H9 (cell line): ENCODE data around the gene SRSF2. TPM values are rescaled to one million over a fixed set of nuclear protein-coding genes. Genes with fewer than 3 reads are reported as not detected.

Experiments used
- DNase-seq: peaks from one replicate; pipeline ENCODE4 v3.0.0-alpha.2; 2017
- H2AFZ ChIP-seq: one replicate; pipeline ENCODE4 v1.6.1; 2013; ENCODE audit warnings: mild to moderate bottlenecking, low read length, control low read depth, moderate library complexity
- H2AK5ac ChIP-seq: 2 replicates; pipeline ENCODE4 v1.6.1; 2013; ENCODE audit warnings: low read length, control low read depth, mixed read lengths; ENCODE audit not compliant: insufficient read length
- H2BK120ac ChIP-seq: one replicate; pipeline ENCODE4 v1.6.1; 2013; ENCODE audit warnings: low read depth, mild to moderate bottlenecking, low read length, control low read depth, inconsistent platforms; ENCODE audit not compliant: poor library complexity, severe bottlenecking
- H2BK12ac ChIP-seq: 2 replicates; pipeline ENCODE4 v1.6.1; 2013; ENCODE audit warnings: low read length, control low read depth, mixed read lengths, low read depth; ENCODE audit not compliant: insufficient read length
- H2BK15ac ChIP-seq: 2 replicates; pipeline ENCODE4 v1.6.1; 2013; ENCODE audit warnings: low read depth, low read length, control low read depth
- H2BK20ac ChIP-seq: one replicate; pipeline ENCODE4 v1.6.1; 2013; ENCODE audit warnings: low read depth, mild to moderate bottlenecking, low read length, control low read depth, inconsistent platforms; ENCODE audit not compliant: poor library complexity, severe bottlenecking
- H2BK5ac ChIP-seq: 2 replicates; pipeline ENCODE4 v1.6.1; 2013; ENCODE audit warnings: low read length, control low read depth, mixed read lengths; ENCODE audit not compliant: insufficient read length
- H3K14ac ChIP-seq: 2 replicates; pipeline ENCODE4 v1.6.1; 2013; ENCODE audit warnings: low read length, control low read depth; ENCODE audit not compliant: insufficient read depth
- H3K18ac ChIP-seq: 2 replicates; pipeline ENCODE4 v1.6.1; 2013; ENCODE audit warnings: low read depth, mild to moderate bottlenecking, mixed read lengths, low read length, control low read depth; ENCODE audit not compliant: insufficient read length
- H3K23ac ChIP-seq: 2 replicates; pipeline ENCODE4 v1.6.1; 2013; ENCODE audit warnings: low read length, control low read depth, mixed read lengths, low read depth; ENCODE audit not compliant: insufficient read length
- H3K23me2 ChIP-seq: 2 replicates; pipeline ENCODE4 v1.6.1; 2013; ENCODE audit warnings: low read depth, mild to moderate bottlenecking, mixed read lengths, low read length, control low read depth; ENCODE audit not compliant: insufficient read length, poor library complexity, severe bottlenecking
- H3K27ac ChIP-seq: 2 replicates; pipeline ENCODE4 v1.5.1; 2013; ENCODE audit warnings: low read length, control low read depth, mixed read lengths, low read depth; ENCODE audit not compliant: insufficient read length
- H3K27me3 ChIP-seq: 2 replicates; pipeline ENCODE4 v1.6.1; 2013; ENCODE audit warnings: low read length, control low read depth, inconsistent platforms; ENCODE audit not compliant: insufficient read depth
- H3K4ac ChIP-seq: 2 replicates; pipeline ENCODE4 v1.6.1; 2013; ENCODE audit warnings: low read depth, mild to moderate bottlenecking, control low read depth, inconsistent platforms, low read length, moderate library complexity
- H3K4me1 ChIP-seq: 2 replicates; pipeline ENCODE4 v1.6.1; 2013; ENCODE audit warnings: low read length, control low read depth, inconsistent platforms; ENCODE audit not compliant: insufficient read depth
- H3K4me2 ChIP-seq: 2 replicates; pipeline ENCODE4 v1.6.1; 2013; ENCODE audit warnings: low read length, control low read depth, mixed read lengths; ENCODE audit not compliant: insufficient read length, insufficient read depth
- H3K56ac ChIP-seq: 2 replicates; pipeline ENCODE4 v1.6.1; 2013; ENCODE audit warnings: low read depth, mild to moderate bottlenecking, mixed read lengths, low read length, control low read depth; ENCODE audit not compliant: insufficient read length
- H3K79me1 ChIP-seq: 2 replicates; pipeline ENCODE4 v1.6.1; 2013; ENCODE audit warnings: low read depth, mild to moderate bottlenecking, moderate library complexity, low read length, control low read depth, inconsistent platforms; ENCODE audit not compliant: insufficient read depth, poor library complexity, severe bottlenecking
- H3K79me2 ChIP-seq: 2 replicates; pipeline ENCODE4 v1.6.1; 2013; ENCODE audit warnings: low read length, control low read depth, inconsistent platforms; ENCODE audit not compliant: insufficient read depth
- H3K9ac ChIP-seq: 2 replicates; pipeline ENCODE4 v1.6.1; 2013; ENCODE audit warnings: low read length, control low read depth, mixed read lengths; ENCODE audit not compliant: insufficient read length; ENCODE audit errors: extremely low read depth
- H3K9me3 ChIP-seq: one replicate; pipeline ENCODE4 v1.6.1; 2013; ENCODE audit warnings: low read depth, low read length, inconsistent platforms; ENCODE audit not compliant: control insufficient read depth
- H3T11ph ChIP-seq: one replicate; pipeline ENCODE4 v1.6.1; 2013; ENCODE audit warnings: mild to moderate bottlenecking, low read length, control low read depth, inconsistent platforms
- H4K20me1 ChIP-seq: one replicate; pipeline ENCODE4 v1.6.1; 2013; ENCODE audit not compliant: control insufficient read depth, insufficient read length, insufficient read depth
- H4K5ac ChIP-seq: 2 replicates; pipeline ENCODE4 v1.6.1; 2013; ENCODE audit warnings: low read depth, mild to moderate bottlenecking, mixed read lengths, low read length, control low read depth; ENCODE audit not compliant: insufficient read length
- H4K8ac ChIP-seq: replicated peaks from 2 replicates; pipeline ENCODE4 v1.6.1; 2013; ENCODE audit warnings: low read length, control low read depth, mixed read lengths, low read depth; ENCODE audit not compliant: insufficient read length
- H4K91ac ChIP-seq: 2 replicates; pipeline ENCODE4 v1.6.1; 2013; ENCODE audit warnings: low read depth, mild to moderate bottlenecking, moderate library complexity, mixed read lengths, low read length, control low read depth; ENCODE audit not compliant: insufficient read length
- H3K27ac Mint-ChIP-seq, 3 experiments: 2 replicates in 2 of 3; 3 replicates in 1 of 3; pipeline ENCODE4 v1.8.0; 2020 to 2021; ENCODE audit warnings: mixed read lengths in 3 of 3, mild to moderate bottlenecking in 1 of 3, moderate library complexity in 1 of 3
- H3K27me3 Mint-ChIP-seq: 2 replicates; pipeline ENCODE4 v1.8.0; 2021; ENCODE audit warnings: low read depth, mild to moderate bottlenecking, moderate library complexity, mixed read lengths
- H3K36me3 Mint-ChIP-seq, 3 experiments: 2 replicates in 2 of 3; 3 replicates in 1 of 3; pipeline ENCODE4 v1.8.0; 2020 to 2021; ENCODE audit warnings: low read depth in 3 of 3, mixed read lengths in 3 of 3; ENCODE audit not compliant: insufficient read depth in 1 of 3
- H3K4me1 Mint-ChIP-seq, 2 experiments: 2 replicates each; pipeline ENCODE4 v1.8.0; 2020; ENCODE audit warnings: mixed read lengths in 2 of 2
- H3K4me3 Mint-ChIP-seq, 2 experiments: 2 replicates in 1 of 2; 3 replicates in 1 of 2; pipeline ENCODE4 v1.8.0; 2020 to 2021; ENCODE audit warnings: mild to moderate bottlenecking in 2 of 2, mixed read lengths in 2 of 2, moderate library complexity in 1 of 2
- H3K9me3 Mint-ChIP-seq, 2 experiments: 2 replicates in 1 of 2; 3 replicates in 1 of 2; pipeline ENCODE4 v1.8.0; 2020; ENCODE audit warnings: mild to moderate bottlenecking in 2 of 2, mixed read lengths in 2 of 2, moderate library complexity in 1 of 2
- WGBS: extraction: QIAGEN DNeasy Blood & Tissue Kit; methylation state at CpG from one replicate; pipeline ENCODE4 v1.1.7; 2013; ENCODE audit warnings: missing lambda C conversion rate, low lambda C conversion rate, mixed read lengths; ENCODE audit not compliant: insufficient read length; ENCODE audit errors: extremely low coverage; 5-methylcytosine and 5-hydroxymethylcytosine counted together
- total RNA-seq: library from RNA; stranded (reverse); gene quantifications from 2 replicates; pipeline ENCODE4 v1.2.1, GENCODE V29; 2021
- TF ChIP-seq, protein P1 (sequence below): fragments of 200-600 bp; sonication (generic); conservative IDR thresholded peaks from 3 replicates; pipeline ENCODE4 v1.8.0; 2021; ENCODE audit warnings: antibody characterized with exemption, mild to moderate bottlenecking

The SRSF2 gene
- total RNA-seq, 1 experiment from 2014 or later: 578 TPM

- Histone ChIP-seq H3K79me1 (no peaks in the 10 kb centered on the region), H4K20me1 (no peaks in the 10 kb centered on the region), H4K8ac (no peak overlapping the region), H3K9ac (no peak overlapping the region), H2BK20ac (no peak overlapping the region), H3K4ac (no peak overlapping the region), H3T11ph (no peak overlapping the region), H4K91ac (no peak overlapping the region), H2BK12ac (no peak overlapping the region), H2BK5ac (no peak overlapping the region), H4K5ac (no peak overlapping the region), H3K23me2 (peaks cover 6% of the 10 kb centered on the region), H3K4me1 (no peaks in the 10 kb centered on the region), H3K79me2 (0 out of 2 replicates have a peak, but pooled peaks cover 3% of the 10 kb centered on the region), H2AK5ac (no peak overlapping the region), H3K27ac (no peak overlapping the region), H3K4me2 (no peak overlapping the region), H3K27me3 (no peaks in the 10 kb centered on the region), H3K18ac (no peak overlapping the region), H2AFZ (no peak overlapping the region), H2BK120ac (no peak overlapping the region), H3K14ac (no peak overlapping the region), H3K56ac (no peak overlapping the region), H3K9me3 (no peaks in the 10 kb centered on the region), H2BK15ac (no peak overlapping the region), H3K23ac (no peak overlapping the region)
- peaks cover 8% of the 10 kb centered on the region in 2 experiments for H3K4me1 Mint-ChIP-seq
- H3K36me3 Mint-ChIP-seq: peaks cover 32 to 80% (median 78%) of the 10 kb centered on the region in 3 experiments; a peak in 6 of 7 replicates
- no peaks in the 10 kb centered on the region for H3K27me3 Mint-ChIP-seq
- no CpG with 5 or more reads among the region's 10 CpGs for WGBS
- no peak overlapping the region for H3K4me3 Mint-ChIP-seq
- no peak for DNase-seq
- H3K27ac Mint-ChIP-seq: no peak overlapping the region
- H3K9me3 Mint-ChIP-seq: no peaks in the 10 kb centered on the region
- TF ChIP-seq, protein P1, sequence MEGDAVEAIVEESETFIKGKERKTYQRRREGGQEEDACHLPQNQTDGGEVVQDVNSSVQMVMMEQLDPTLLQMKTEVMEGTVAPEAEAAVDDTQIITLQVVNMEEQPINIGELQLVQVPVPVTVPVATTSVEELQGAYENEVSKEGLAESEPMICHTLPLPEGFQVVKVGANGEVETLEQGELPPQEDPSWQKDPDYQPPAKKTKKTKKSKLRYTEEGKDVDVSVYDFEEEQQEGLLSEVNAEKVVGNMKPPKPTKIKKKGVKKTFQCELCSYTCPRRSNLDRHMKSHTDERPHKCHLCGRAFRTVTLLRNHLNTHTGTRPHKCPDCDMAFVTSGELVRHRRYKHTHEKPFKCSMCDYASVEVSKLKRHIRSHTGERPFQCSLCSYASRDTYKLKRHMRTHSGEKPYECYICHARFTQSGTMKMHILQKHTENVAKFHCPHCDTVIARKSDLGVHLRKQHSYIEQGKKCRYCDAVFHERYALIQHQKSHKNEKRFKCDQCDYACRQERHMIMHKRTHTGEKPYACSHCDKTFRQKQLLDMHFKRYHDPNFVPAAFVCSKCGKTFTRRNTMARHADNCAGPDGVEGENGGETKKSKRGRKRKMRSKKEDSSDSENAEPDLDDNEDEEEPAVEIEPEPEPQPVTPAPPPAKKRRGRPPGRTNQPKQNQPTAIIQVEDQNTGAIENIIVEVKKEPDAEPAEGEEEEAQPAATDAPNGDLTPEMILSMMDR: no peak
These were observed 15.7 kb downstream of the SRSF2 start for GRCh38 chr17:76721463-76721862.
